ENCODE data around the gene MYO3B. TPM values are rescaled to one million over a fixed set of nuclear protein-coding genes. Genes with fewer than 3 reads are reported as not detected.

The MYO3B gene
- total RNA-seq, 1 experiment from 2014 or later = 0.63 TPM

GRCh38 chr2:170147576-170147975 is 30.4 kb upstream of the MYO3B start:
- Histone ChIP-seq H3K4me2 (ENCODE audit: insufficient read depth, insufficient read length, low read length) (no peak overlapping the region), H4K8ac (replicated peaks; ENCODE audit: insufficient read length, low read depth, low read length) (no peak overlapping the region), H2BK15ac (ENCODE audit: low read depth, low read length) (no peak overlapping the region), H3K27ac (ENCODE audit: insufficient read length, low read depth, low read length) (no peak overlapping the region), H3K23me2 (ENCODE audit: insufficient read length, low read depth, low read length, poor library complexity, severe bottlenecking) (no peaks in the 10 kb centered on the region), H4K91ac (ENCODE audit: insufficient read length, low read depth, low read length) (no peak overlapping the region), H2BK5ac (ENCODE audit: insufficient read length, low read length) (no peak overlapping the region), H3K9ac (ENCODE audit: extremely low read depth, insufficient read length, low read length) (no peak overlapping the region), H2AK5ac (ENCODE audit: insufficient read length, low read length) (no peak overlapping the region), H3K23ac (ENCODE audit: insufficient read length, low read depth, low read length) (no peak overlapping the region), H2AFZ (ENCODE audit: low read length) (no peak overlapping the region), H4K20me1 (ENCODE audit: control insufficient read depth, insufficient read depth, insufficient read length) (no peaks in the 10 kb centered on the region), H3K56ac (ENCODE audit: insufficient read length, low read depth, low read length) (no peak overlapping the region), H3K79me2 (ENCODE audit: insufficient read depth, low read length) (no peaks in the 10 kb centered on the region), H2BK12ac (ENCODE audit: insufficient read length, low read depth, low read length) (no peak overlapping the region), H3K27me3 (ENCODE audit: insufficient read depth, low read length) (no peaks in the 10 kb centered on the region; the same call in 1 of the 2 replicates), H3K9me3 (ENCODE audit: control insufficient read depth, low read depth, low read length) (no peaks in the 10 kb centered on the region), H3K4me1 (ENCODE audit: insufficient read depth, low read length) (no peaks in the 10 kb centered on the region), H3K4ac (ENCODE audit: low read depth, low read length) (no peak overlapping the region), H2BK20ac (ENCODE audit: low read depth, low read length, poor library complexity, severe bottlenecking) (no peak overlapping the region), H3K79me1 (ENCODE audit: insufficient read depth, low read depth, low read length, poor library complexity, severe bottlenecking) (no peaks in the 10 kb centered on the region), H3K14ac (ENCODE audit: insufficient read depth, low read length) (no peak overlapping the region), H4K5ac (ENCODE audit: insufficient read length, low read depth, low read length) (no peak overlapping the region), H2BK120ac (ENCODE audit: low read depth, low read length, poor library complexity, severe bottlenecking) (no peak overlapping the region), H3K18ac (ENCODE audit: insufficient read length, low read depth, low read length) (no peak overlapping the region), H3T11ph (ENCODE audit: low read length) (no peak overlapping the region)
- Mint-ChIP-seq H3K4me3 (no peak overlapping the region), H3K9me3 (peaks cover 10 to 26% of the 10 kb centered on the region in 2 experiments), H3K27me3 (ENCODE audit: low read depth) (peaks cover 8% of the 10 kb centered on the region), H3K36me3 (ENCODE audit: insufficient read depth in 1 of 3, low read depth in 3 of 3) (peaks cover 5 to 18% (median 16%) of the 10 kb centered on the region in 3 experiments; a peak in 5 of 7 replicates), H3K27ac (no peak overlapping the region), H3K4me1 (peaks cover 4 to 8% of the 10 kb centered on the region in 2 experiments; a peak in 2 of 4 replicates)
- no peak for TF ChIP-seq CTCF (conservative IDR thresholded peaks at IDR 0.05)
- WGBS (ENCODE audit: extremely low coverage, insufficient read length, low lambda C conversion rate) = no CpG with 5 or more reads among the region's 3 CpGs
- DNase-seq = no peak

Measured in H9 (cell line).